ENCODE results near the gene GABARAP. TPM values are rescaled to one million over a fixed set of nuclear protein-coding genes. Genes with fewer than 3 reads are reported as not detected.

Gene GABARAP
- total RNA-seq, 1 donor from 2014 or later = 418 TPM

DNA sequence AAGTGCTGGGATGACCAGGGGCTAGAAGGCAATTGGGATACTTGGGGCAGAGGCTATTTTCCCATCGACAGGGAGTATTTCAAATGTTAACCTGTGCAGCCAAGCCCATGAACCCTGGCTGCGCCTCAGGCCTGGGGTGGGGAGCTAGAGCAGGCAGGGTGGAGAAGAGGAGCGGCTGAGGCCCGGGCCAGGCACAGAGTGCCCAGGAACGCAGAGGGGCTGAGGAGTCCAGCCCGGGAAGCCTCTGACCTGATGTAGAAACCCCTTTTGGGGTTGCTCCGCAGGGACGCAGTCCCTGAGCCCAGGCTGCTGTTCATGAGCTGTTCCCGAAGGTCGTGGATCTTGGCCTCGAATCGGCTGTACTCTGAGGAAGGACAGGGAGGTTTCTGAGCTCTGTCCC, 46.3 kb downstream of the GABARAP start:
- H3K27me3 Mint-ChIP-seq (ENCODE audit: unreplicated experiment) = peaks cover 14% of the 10 kb centered on the region
- no peaks in the 10 kb centered on the region for H3K9me3 Mint-ChIP-seq (ENCODE audit: unreplicated experiment)
- peak overlapping the region; percentile 67 for H3K4me3 Mint-ChIP-seq (ENCODE audit: unreplicated experiment)
- no peak for DNase-seq (ENCODE audit: low spot score)
- peaks cover 37% of the 10 kb centered on the region for H3K36me3 Mint-ChIP-seq (ENCODE audit: low read depth, unreplicated experiment)
- TF ChIP-seq, protein P1, sequence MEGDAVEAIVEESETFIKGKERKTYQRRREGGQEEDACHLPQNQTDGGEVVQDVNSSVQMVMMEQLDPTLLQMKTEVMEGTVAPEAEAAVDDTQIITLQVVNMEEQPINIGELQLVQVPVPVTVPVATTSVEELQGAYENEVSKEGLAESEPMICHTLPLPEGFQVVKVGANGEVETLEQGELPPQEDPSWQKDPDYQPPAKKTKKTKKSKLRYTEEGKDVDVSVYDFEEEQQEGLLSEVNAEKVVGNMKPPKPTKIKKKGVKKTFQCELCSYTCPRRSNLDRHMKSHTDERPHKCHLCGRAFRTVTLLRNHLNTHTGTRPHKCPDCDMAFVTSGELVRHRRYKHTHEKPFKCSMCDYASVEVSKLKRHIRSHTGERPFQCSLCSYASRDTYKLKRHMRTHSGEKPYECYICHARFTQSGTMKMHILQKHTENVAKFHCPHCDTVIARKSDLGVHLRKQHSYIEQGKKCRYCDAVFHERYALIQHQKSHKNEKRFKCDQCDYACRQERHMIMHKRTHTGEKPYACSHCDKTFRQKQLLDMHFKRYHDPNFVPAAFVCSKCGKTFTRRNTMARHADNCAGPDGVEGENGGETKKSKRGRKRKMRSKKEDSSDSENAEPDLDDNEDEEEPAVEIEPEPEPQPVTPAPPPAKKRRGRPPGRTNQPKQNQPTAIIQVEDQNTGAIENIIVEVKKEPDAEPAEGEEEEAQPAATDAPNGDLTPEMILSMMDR (IDR thresholded peaks at IDR 0.05; ENCODE audit: unreplicated experiment) = no peak
- no peak overlapping the region for H3K27ac Mint-ChIP-seq (ENCODE audit: unreplicated experiment)
- peaks cover 3% of the 10 kb centered on the region for H3K4me1 Mint-ChIP-seq (ENCODE audit: unreplicated experiment)

DNA sequence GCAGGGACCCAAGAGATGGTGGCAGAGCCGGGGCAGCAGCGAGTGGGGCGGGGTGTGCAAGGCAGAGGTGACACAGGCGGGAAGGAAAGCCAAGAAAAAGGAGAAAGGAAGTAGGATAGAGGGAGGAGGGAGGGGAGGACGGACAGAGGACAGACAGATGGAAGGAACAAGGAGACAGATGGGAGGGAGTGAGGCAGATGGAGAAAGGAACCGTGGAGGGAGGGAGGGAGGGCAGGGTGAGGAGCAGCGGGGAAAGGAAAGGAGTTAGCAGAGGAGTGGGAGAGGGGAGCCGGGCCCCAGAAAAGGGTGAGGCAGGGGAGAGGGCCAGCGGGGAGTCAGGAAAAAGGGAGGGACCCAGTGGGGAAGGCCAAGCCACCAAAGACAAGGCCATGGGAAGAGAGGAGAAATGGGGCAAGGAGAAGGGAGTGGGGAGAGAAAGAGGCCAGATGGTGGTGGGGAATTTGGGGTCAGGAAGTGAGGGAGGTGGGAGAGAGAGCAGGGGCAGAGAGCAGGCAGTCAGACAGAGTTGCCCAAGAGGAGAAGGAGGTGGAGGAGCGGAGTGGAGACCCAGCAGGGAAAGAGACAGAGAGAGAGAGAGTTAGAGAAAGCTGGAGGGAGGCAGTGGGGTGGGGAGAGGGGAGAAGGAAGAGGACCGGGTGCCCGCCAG, 49.8 kb downstream of the GABARAP start:
- Mint-ChIP-seq H3K27ac (ENCODE audit: unreplicated experiment) (no peak overlapping the region), H3K4me3 (ENCODE audit: unreplicated experiment) (peak overlapping the region; percentile 37), H3K4me1 (ENCODE audit: unreplicated experiment) (peaks cover 3% of the 10 kb centered on the region), H3K36me3 (ENCODE audit: low read depth, unreplicated experiment) (peaks cover 36% of the 10 kb centered on the region), H3K9me3 (ENCODE audit: unreplicated experiment) (no peaks in the 10 kb centered on the region), H3K27me3 (ENCODE audit: unreplicated experiment) (peaks cover 14% of the 10 kb centered on the region)
- TF ChIP-seq, protein P1 (IDR thresholded peaks at IDR 0.05; ENCODE audit: unreplicated experiment) = no peak
- no peak for DNase-seq (ENCODE audit: low spot score)

DNA sequence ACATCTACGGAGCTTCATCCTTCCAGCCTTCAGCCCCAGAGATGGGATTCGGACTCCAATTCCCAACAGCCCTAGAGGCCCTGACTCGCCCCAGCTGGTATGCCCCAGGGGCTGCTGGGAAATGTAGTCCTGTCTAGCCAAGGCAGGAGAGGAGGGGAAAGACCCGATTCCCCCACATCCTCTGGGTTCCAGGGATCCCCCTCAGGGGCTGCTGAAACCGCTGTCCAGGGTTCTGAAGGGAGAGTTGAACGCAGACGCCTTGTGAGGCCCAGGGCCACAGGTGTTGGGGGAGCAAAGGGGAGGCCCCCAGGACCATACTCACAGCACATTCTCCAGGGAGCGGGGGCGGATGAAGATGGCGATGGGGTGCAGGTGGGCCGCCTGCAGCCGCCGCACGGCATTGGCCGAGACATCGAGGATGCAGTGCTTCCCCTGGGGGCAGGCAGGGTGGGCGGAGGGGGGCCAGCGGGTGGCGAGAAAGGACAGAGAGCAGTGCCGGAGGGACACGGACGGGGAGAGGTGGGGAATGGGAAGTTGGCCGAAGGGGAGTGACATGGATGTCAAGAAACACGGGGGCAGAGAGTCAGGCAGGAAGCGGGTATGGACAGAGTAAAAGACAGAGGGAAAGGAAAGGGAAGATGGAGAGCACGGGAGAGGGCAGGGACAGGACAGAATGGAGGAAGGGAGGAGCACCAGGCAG, 50.5 kb downstream of the GABARAP start:
- TF ChIP-seq, protein P1 (IDR thresholded peaks at IDR 0.05; ENCODE audit: unreplicated experiment) = no peak
- Mint-ChIP-seq H3K27ac (ENCODE audit: unreplicated experiment) (no peak overlapping the region), H3K4me3 (ENCODE audit: unreplicated experiment) (no peak overlapping the region), H3K4me1 (ENCODE audit: unreplicated experiment) (peaks cover 3% of the 10 kb centered on the region), H3K36me3 (ENCODE audit: low read depth, unreplicated experiment) (peaks cover 30% of the 10 kb centered on the region), H3K27me3 (ENCODE audit: unreplicated experiment) (peaks cover 10% of the 10 kb centered on the region), H3K9me3 (ENCODE audit: unreplicated experiment) (no peaks in the 10 kb centered on the region)
- DNase-seq (ENCODE audit: low spot score) = no peak

DNA sequence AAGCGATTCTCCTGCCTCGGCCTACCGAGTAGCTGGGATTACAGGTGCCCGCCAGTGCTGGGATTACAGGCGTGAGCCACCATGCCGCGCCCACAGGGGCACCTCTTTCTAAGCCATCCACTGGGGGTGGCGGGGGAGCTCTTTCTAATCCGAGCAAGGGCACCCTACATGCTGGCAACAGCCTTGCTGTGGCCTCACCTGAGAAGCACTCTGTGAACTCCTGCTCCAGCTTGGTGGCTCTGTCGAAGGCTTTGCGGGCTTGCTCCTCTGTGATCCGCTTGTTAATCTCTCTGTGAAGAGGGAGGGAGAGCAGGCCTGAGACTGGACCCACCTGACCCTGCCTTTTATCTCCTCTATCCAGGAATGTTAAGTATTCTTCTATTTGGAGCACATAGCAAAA, 51.2 kb downstream of the GABARAP start:
- no peaks in the 10 kb centered on the region for H3K9me3 Mint-ChIP-seq (ENCODE audit: unreplicated experiment)
- H3K4me1 Mint-ChIP-seq (ENCODE audit: unreplicated experiment) = peaks cover 3% of the 10 kb centered on the region
- DNase-seq (ENCODE audit: low spot score) = no peak
- H3K4me3 Mint-ChIP-seq (ENCODE audit: unreplicated experiment) = no peak overlapping the region
- TF ChIP-seq, protein P1 (IDR thresholded peaks at IDR 0.05; ENCODE audit: unreplicated experiment) = no peak
- peaks cover 11% of the 10 kb centered on the region for H3K27me3 Mint-ChIP-seq (ENCODE audit: unreplicated experiment)
- peaks cover 26% of the 10 kb centered on the region for H3K36me3 Mint-ChIP-seq (ENCODE audit: low read depth, unreplicated experiment)
- no peak overlapping the region for H3K27ac Mint-ChIP-seq (ENCODE audit: unreplicated experiment)

All from endothelial cell (in vitro differentiated cells).